BLaER1 (cell line): ENCODE measurements around the gene HEATR5A.
"Not testable (repeated sequence)": the region's sequence is repeated elsewhere in the genome, so short reads cannot be mapped to it uniquely, and the experiment has no call there.

ENCODE experiments used
- H3K27ac ChIP-seq: shearing (Covaris generic); formaldehyde crosslinking; 2 replicates; pipeline ENCODE4 v1.8.1; 2022
- H3K27me3 ChIP-seq: shearing (Covaris generic); formaldehyde crosslinking; 2 replicates; pipeline ENCODE4 v1.8.1; 2022
- H3K36me3 ChIP-seq: shearing (Covaris generic); formaldehyde crosslinking; 2 replicates; pipeline ENCODE4 v1.8.1; 2022
- H3K4me1 ChIP-seq: shearing (Covaris generic); formaldehyde crosslinking; 2 replicates; pipeline ENCODE4 v1.8.1; 2022
- H3K4me2 ChIP-seq: shearing (Covaris generic); formaldehyde crosslinking; 2 replicates; pipeline ENCODE4 v1.8.1; 2022
- H3K4me3 ChIP-seq: shearing (Covaris generic); formaldehyde crosslinking; 2 replicates; pipeline ENCODE4 v1.8.1; 2022
- H3K9ac ChIP-seq: shearing (Covaris generic); formaldehyde crosslinking; 2 replicates; pipeline ENCODE4 v1.8.1; 2022
- H3K9me3 ChIP-seq: shearing (Covaris generic); formaldehyde crosslinking; 2 replicates; pipeline ENCODE4 v1.8.1; 2022
- H4K20me1 ChIP-seq: shearing (Covaris generic); formaldehyde crosslinking; 2 replicates; pipeline ENCODE4 v1.8.1; 2022
- Cebpa-rat ChIP-seq: shearing (Covaris generic); IDR thresholded peaks from 2 replicates; pipeline ENCODE4 v1.8.1; 2022

The HEATR5A gene

GRCh38 chr14:31255286-31255685 lies 165.1 kb downstream of the HEATR5A start:
- Histone ChIP-seq H3K36me3 (no peaks in the 10 kb centered on the region), H3K27me3 (no peaks in the 10 kb centered on the region), H3K9ac (no peak overlapping the region), H3K27ac (no peak overlapping the region), H3K4me3 (no peak overlapping the region), H3K4me2 (no peak overlapping the region), H3K9me3 (no peaks in the 10 kb centered on the region), H4K20me1 (no peaks in the 10 kb centered on the region), H3K4me1 (no peaks in the 10 kb centered on the region)
- TF ChIP-seq Cebpa-rat = no peak

DNA sequence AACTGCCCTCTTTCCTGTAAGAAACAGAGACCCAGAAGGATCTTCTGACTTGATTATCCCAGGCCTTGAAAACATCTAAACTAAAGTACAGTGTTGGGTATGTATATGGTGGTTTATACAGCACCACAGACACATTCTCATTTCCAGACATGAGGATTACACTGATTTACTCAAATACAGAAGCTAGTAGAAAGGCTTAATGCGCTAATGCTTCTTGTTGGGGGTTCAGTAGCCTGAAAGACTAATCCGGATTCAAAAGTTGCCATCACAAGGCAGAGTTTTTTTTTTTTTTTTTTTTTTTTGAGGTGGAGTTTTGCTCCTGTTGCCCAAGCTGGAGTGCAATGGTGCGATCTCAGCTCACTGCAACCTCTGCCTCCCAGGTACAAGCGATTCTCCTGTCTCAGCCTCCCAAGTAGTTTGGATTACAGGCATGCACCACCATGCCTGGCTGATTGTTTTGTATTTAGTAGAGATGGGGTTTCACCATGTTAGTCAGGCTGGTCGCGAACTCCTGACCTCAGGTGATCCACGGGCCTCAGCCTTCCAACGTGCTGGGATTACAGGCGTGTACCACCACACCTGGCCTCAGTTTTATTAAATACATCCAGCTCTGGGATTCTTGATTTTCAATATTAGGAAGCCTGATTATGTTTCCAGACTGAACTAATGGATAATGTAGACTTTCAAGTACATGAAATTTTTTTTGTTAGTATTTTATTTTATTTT lies 166.4 kb downstream of the HEATR5A start:
- no peaks in the 10 kb centered on the region for H3K36me3 ChIP-seq
- no peaks in the 10 kb centered on the region for H3K9me3 ChIP-seq
- no peak overlapping the region for H3K27ac ChIP-seq
- no peaks in the 10 kb centered on the region for H4K20me1 ChIP-seq
- H3K4me3 ChIP-seq = no peak overlapping the region
- H3K4me2 ChIP-seq = no peak overlapping the region
- no peaks in the 10 kb centered on the region for H3K27me3 ChIP-seq
- TF ChIP-seq Cebpa-rat = no peak
- H3K9ac ChIP-seq = no peak overlapping the region
- no peaks in the 10 kb centered on the region for H3K4me1 ChIP-seq

DNA sequence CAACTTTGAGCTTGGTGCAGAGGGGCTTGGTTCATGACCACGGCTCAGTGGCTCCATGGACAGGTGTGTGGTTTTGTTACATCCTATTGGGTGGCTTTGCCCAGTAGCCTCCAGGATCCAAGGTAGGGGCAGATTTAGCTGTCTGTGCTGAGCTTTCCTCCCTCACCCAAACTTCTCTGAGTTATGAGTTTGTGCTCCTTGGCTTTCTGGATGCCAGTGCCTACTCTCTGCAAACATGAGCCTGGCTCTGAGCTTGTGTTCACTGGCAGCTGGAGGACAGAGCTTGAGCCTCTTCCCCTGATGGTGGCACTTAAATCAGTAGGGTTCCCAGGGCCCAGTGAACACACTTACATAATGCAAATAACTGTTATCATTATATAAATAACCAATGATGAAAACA lies 167.5 kb downstream of the HEATR5A start:
- H3K9me3 ChIP-seq = no peaks in the 10 kb centered on the region
- no peak overlapping the region for H3K4me2 ChIP-seq
- H3K27me3 ChIP-seq = no peaks in the 10 kb centered on the region
- no peak for TF ChIP-seq Cebpa-rat
- no peak overlapping the region for H3K4me3 ChIP-seq
- no peak overlapping the region for H3K9ac ChIP-seq
- H4K20me1 ChIP-seq = no peaks in the 10 kb centered on the region
- no peak overlapping the region for H3K27ac ChIP-seq
- H3K36me3 ChIP-seq = no peaks in the 10 kb centered on the region
- H3K4me1 ChIP-seq = no peaks in the 10 kb centered on the region

- Histone ChIP-seq H3K9ac (no peak overlapping the region), H3K9me3 (no peaks in the 10 kb centered on the region), H3K27ac (no peak overlapping the region), H3K27me3 (no peaks in the 10 kb centered on the region), H3K4me2 (no peak overlapping the region), H3K4me3 (no peak overlapping the region), H4K20me1 (no peaks in the 10 kb centered on the region), H3K36me3 (no peaks in the 10 kb centered on the region), H3K4me1 (no peaks in the 10 kb centered on the region)
- no peak for TF ChIP-seq Cebpa-rat
Measured at GRCh38 chr14:31251028-31251958, 169.1 kb downstream of the HEATR5A start.

GRCh38 chr14:31244626-31245025 lies 175.7 kb downstream of the HEATR5A start:
- H3K36me3 ChIP-seq = no peaks in the 10 kb centered on the region
- no peaks in the 10 kb centered on the region for H3K4me1 ChIP-seq
- H3K4me3 ChIP-seq = no peak overlapping the region
- H3K27me3 ChIP-seq = no peaks in the 10 kb centered on the region
- H3K4me2 ChIP-seq = no peak overlapping the region
- TF ChIP-seq Cebpa-rat = no peak
- H3K9ac ChIP-seq = no peak overlapping the region
- no peaks in the 10 kb centered on the region for H4K20me1 ChIP-seq
- H3K9me3 ChIP-seq = no peaks in the 10 kb centered on the region
- no peak overlapping the region for H3K27ac ChIP-seq

- Histone ChIP-seq H3K27me3 (no peaks in the 10 kb centered on the region), H3K9ac (no peak overlapping the region), H3K4me2 (no peak overlapping the region), H3K4me3 (no peak overlapping the region), H4K20me1 (no peaks in the 10 kb centered on the region), H3K27ac (no peak overlapping the region), H3K36me3 (no peaks in the 10 kb centered on the region), H3K9me3 (no peaks in the 10 kb centered on the region), H3K4me1 (no peaks in the 10 kb centered on the region)
- TF ChIP-seq Cebpa-rat = no peak
Measured at GRCh38 chr14:31243860-31244259, 176.5 kb downstream of the HEATR5A start.

DNA sequence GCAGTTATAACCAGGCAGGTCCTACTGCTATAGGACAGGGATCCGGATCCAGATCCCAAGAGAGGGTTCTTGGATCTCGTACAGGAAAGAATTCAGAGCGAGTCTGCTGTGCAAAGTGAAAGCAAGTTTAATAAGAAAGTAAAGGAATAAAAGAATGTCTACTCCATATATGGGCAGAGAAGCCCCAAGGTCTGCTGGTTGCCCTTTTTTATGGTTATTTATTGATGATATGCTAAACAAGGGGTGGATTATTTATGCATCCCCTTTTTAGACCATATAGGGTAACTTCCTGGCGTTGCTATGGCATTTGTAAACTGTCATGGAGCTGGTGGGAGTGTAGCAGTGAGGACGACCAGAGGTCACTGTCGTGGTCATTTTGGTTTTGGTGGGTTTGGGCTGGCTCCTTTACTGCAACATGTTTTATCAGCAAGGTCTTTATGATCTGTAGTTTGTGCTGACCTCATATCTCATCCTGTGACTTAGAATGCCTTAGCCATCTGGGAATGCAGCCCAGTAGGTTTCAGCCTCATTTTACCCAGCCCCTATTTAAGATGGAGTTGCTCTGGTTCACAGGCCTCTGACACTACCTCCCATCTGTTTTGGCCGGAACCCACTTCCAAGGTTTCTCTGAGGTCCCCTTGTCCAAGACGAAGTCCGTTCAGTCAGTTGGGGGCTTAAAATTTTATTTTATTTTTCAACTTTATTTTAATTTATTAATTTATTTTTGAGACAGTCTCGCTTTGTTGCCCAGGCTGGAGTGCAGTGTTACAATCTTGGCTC lies 178.0 kb downstream of the HEATR5A start:
- not testable (repeated sequence) for H3K36me3 ChIP-seq, H3K4me2 ChIP-seq, H3K9me3 ChIP-seq, H4K20me1 ChIP-seq, H3K27me3 ChIP-seq, H3K27ac ChIP-seq, H3K4me1 ChIP-seq, H3K9ac ChIP-seq, H3K4me3 ChIP-seq
